GM21526 (cell line): ENCODE results near the gene FRMD8.
"Not testable (repeated sequence)": the region's sequence is repeated elsewhere in the genome, so short reads cannot be mapped to it uniquely, and the experiment has no call there.

Experiments
- ATAC-seq: cut with Tn5 transposase; IDR thresholded peaks from one replicate; pipeline ENCODE4 v1.9.1; 2021; ENCODE audit warnings: moderate library complexity; ENCODE audit not compliant: unreplicated experiment, low FRiP score

The FRMD8 gene

DNA sequence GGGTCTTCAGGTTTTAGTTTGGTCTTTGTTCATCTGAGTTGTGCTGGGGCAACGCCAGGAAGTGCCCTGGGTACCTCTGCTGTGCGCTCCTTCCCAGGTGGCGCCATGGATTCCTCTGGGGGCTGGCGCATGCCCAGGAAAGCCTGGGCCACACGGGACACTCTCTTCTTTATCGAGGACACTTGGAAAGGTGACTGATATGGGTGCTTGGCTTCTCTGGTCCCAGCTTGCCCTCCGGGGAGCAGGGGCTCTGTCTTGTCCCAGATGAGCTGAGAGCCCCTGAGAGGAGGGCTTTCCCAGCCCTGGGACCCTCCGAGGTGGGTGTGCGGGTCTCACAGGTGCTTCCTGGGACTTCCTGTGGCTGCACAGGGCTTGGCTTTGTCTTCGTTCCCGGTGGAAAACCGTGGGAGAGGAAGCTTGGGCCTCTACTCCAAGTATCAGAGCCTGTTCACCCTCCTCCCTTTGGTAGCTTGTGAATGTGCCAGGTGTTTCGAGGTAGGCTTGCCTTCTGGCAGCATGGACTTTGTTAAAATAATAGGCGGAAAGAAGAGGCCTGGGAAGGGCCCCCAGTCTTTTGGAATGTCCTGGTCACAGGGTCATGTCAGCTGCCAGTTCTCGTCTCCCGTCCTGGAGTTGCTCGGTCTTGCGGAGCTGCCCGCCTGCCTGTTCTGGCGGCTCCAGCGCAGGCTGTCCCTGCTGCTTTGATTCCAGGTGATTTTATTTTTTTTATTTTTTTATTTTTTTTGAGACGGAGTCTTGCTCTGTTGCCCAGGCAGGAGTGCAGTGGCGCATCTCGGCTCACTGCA lies 26.0 kb downstream of the FRMD8 start:
- ATAC-seq = no peak

GRCh38 chr11:65413077-65413664 lies 26.7 kb downstream of the FRMD8 start:
- not testable (repeated sequence) for ATAC-seq

GRCh38 chr11:65414776-65415498 lies 28.5 kb downstream of the FRMD8 start:
- ATAC-seq = no peak

DNA sequence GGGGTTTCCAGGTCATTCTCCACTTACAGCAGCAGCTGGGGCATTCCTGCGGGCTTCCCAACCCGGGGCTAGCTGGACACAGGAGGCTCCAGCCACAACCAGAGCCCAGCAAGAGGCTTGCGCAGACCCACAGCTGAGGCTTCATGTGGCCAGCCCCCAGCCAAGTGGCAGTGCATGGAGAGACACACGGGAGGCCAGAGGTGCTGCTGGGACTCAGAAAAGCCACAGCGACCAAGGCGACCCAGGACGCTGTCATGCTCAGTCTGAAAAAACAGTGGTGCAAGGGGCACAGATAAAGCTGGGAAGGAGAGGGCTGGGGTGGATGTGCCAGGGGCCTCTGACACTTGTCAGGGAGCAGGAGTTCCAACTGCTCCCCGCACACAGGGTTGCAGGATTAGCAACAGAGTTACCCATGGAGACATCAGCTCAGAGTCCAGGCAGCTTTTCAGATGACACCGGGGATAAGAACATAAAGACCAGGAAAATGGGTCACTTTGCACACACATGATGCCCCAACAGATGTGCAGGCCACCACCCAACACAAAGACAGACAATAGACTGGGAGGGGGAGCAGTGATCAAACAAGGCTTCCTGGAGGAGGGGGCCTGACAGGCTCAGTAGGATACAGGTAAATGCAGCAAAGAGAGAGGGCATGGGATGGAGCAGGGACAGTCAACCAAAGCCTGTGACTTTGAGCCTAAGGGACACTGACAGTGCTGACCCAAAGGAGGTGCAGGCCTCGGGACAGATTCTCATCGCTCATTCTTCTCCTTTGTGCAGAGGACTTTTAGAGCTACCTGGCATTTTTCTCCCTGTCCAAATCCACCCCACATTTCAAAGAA lies 29.3 kb downstream of the FRMD8 start:
- ATAC-seq = no peak

- ATAC-seq = no peak
These were observed 29.9 kb downstream of the FRMD8 start for GRCh38 chr11:65416341-65416824.

GRCh38 chr11:65416841-65417701 lies 30.6 kb downstream of the FRMD8 start:
- no peak for ATAC-seq

- no peak for ATAC-seq
These were observed 31.4 kb downstream of the FRMD8 start for GRCh38 chr11:65417702-65418430.

DNA sequence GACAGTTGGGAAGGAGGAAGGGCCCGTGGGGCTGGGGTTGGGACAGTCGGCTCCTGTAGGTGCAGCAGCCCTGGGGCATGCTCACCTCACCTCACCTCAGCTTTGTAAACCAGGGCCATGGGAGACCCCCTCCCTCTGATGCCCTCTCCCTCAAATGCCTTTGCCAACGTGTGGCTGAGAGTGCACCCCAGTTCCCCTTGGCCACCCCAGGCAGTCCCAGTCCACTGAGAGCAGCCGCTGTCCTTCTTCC lies 31.9 kb downstream of the FRMD8 start:
- ATAC-seq = no peak

DNA sequence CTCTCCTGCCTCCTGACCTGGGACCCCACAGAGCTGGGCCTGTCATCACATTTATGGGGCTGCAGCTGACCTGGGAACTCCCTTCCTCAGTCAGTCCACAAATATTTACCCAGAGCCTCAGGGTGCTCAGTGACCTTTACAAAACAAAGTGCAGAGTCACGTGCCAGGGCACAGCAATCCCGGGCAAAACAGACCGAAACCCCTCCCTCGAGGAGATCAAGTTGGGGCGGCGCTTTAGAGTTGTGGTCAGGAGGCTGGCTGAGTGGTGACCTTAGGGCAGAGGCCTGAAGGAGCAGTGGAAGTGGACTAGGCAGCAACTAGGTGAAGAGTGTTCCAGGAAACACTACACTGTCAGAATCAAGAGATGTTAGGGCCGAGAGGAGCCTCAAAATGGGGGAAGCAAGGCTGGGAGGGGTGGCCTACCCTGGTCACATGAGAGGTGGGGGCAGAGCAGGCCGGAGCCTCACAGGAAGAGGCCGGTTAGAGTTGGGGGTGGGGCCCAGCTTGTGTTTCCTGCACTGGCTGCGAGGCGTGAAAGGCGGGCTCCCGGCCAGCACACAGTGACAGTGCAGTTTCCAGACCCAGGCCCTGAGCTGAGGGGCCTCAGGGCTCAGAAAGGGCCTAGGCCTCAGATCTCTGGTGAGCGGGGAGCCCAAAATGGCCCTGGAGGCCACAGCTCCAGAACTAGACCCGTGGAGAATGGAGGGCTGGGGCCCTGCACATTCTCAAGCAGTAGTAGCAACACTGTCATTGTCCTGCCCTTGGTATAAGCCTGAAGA lies 32.4 kb downstream of the FRMD8 start:
- peak; percentile 36 for ATAC-seq

GRCh38 chr11:65419460-65419771 lies 33.0 kb downstream of the FRMD8 start:
- no peak for ATAC-seq

- no peak for ATAC-seq
These were observed 33.5 kb downstream of the FRMD8 start for GRCh38 chr11:65419772-65420481.

GRCh38 chr11:65420506-65420905 lies 34.1 kb downstream of the FRMD8 start:
- no peak for ATAC-seq

- no peak for ATAC-seq
These were observed 34.7 kb downstream of the FRMD8 start for GRCh38 chr11:65420979-65421793.

DNA sequence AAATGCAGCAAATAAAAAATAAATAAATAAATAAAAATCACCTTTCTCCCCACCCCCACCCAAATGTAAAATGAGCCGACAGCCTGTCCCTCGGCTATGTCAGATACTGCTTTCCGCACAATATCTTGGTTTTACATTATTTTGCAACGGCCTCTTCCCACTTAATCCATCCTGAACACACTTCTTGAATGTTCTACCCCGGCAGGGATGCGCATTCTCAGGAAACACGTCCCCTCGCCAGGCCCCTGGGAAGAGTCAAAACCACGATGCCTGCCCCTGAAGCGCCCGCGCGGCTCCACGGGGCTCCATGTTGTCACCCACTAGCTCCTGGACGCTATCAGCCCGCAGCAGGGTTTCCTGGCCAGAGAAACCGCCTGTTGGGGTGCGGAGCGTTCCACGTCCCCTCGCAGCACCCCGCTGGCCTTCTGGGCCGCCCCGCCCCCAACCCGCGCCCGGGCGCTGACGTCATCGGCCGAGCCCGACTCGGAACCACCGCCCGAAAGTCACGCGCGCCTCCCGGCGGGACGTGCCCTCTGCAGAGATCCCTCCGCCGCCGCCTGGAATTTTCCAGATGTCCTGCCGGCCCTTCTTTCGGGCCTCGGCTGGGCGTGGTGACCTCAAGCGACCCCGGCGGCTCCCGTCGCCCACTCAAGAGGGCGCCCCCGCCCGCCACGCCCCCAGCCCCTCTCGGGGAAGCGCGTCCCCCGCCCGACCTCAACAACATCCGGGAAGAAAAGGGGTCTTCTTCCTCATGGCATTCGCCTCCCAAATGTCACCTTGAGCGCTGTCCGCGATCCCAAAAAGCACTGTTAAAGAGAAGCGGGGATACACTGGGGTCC lies 35.6 kb downstream of the FRMD8 start:
- no peak for ATAC-seq

DNA sequence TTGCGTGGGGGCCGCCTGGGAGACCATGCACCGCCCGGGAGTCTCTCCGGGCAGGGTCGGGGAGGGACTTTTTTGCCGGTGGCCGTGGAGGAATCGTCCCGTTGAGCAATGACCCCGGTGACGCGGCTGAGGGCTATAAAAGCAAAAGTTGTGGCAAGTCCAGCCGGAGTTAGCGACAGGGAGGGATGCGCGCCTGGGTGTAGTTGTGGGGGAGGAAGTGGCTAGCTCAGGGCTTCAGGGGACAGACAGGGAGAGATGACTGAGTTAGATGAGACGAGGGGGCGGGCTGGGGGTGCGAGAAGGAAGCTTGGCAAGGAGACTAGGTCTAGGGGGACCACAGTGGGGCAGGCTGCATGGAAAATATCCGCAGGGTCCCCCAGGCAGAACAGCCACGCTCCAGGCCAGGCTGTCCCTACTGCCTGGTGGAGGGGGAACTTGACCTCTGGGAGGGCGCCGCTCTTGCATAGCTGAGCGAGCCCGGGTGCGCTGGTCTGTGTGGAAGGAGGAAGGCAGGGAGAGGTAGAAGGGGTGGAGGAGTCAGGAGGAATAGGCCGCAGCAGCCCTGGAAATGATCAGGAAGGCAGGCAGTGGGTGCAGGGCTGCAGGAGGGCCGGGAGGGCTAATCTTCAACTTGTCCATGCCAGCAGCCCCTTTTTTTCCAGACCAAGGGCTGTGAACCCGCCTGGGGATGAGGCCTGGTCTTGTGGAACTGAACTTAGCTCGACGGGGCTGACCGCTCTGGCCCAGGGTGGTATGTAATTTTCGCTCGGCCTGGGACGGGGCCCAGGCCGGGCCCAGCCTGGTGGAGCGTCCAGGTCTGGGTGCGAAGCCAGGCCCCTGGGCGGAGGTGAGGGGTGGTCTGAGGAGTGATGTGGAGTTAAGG lies 36.4 kb downstream of the FRMD8 start, which contains the start of gene NEAT1:
TSS of gene NEAT1 (plus strand) at position 166 of the 883 bp plus-strand sequence.
- no peak for ATAC-seq
